Left lung (tissue), 10 donors: ENCODE measurements around the gene VILL. TPM values are rescaled to one million over a fixed set of nuclear protein-coding genes. Genes with fewer than 3 reads are reported as not detected.

Source experiments
- ATAC-seq: fragments of 200-7000 bp; cut with Tn5 transposase; one replicate; pipeline ENCODE4 v1.9.1; 2020; ENCODE audit warnings: moderate library complexity
- DNase-seq, 4 donors: peaks; one replicate each; pipeline ENCODE4 v3.0.0-alpha.2; 2013 to 2020
- H3K27ac ChIP-seq, 2 donors: fragments of 200-600 bp; sonication (generic) in 1 of 2; one replicate each; pipeline versions ENCODE4 v1.5.0 to v1.8.0; 2020 to 2021
- H3K27me3 ChIP-seq, 2 donors: fragments of 200-600 bp; sonication (generic) in 1 of 2; one replicate each; pipeline versions ENCODE4 v1.5.0 to v1.8.0; 2020 to 2021
- H3K36me3 ChIP-seq, 2 donors: fragments of 200-600 bp; sonication (generic) in 1 of 2; one replicate each; pipeline versions ENCODE4 v1.5.0 to v1.8.0; 2020 to 2021
- H3K4me1 ChIP-seq, 2 donors: fragments of 200-600 bp; one replicate each; pipeline ENCODE4 v1.8.0; 2021
- H3K4me3 ChIP-seq, 2 donors: fragments of 200-600 bp; sonication (generic) in 1 of 2; one replicate each; pipeline versions ENCODE4 v1.5.0 to v1.8.0; 2020 to 2021; ENCODE audit warnings: mild to moderate bottlenecking in 1 of 2
- H3K9me3 ChIP-seq, 2 donors: fragments of 200-600 bp; sonication (generic) in 1 of 2; one replicate each; pipeline versions ENCODE4 v1.5.0 to v1.8.0; 2020 to 2021
- intact Hi-C, 2 donors: fragments of 100-400 bp; cut with DNase I; formaldehyde crosslinking; loops; one replicate each; pipeline versions ENCODE4 v1.11.2 to v1.14.2; 2022
- polyA plus RNA-seq, 6 donors: library from polyadenylated mRNA; unstranded; fragments of 120-200 nt; gene quantifications; one replicate each; pipeline ENCODE4 v1.2.1, GENCODE V29; 2013; ENCODE audit not compliant: insufficient read length in 6 of 6
- total RNA-seq, 2 donors: library from RNA; stranded (reverse); fragmentation: NEBNext Ultra II Directional; extraction: Animal tissue kit (Norgen Biotek cat#: 25700); gene quantifications; one replicate each; pipeline ENCODE4 v1.2.1, GENCODE V29; 2021
- TF ChIP-seq, protein P1 (sequence below), 2 donors: fragments of 200-600 bp; sonication (generic) in 1 of 2; IDR thresholded peaks; one replicate each; pipeline versions ENCODE4 v1.5.0 to v1.8.0; 2021; ENCODE audit warnings: antibody characterized with exemption in 2 of 2
- donor health status: DM: no; HTN: yes; CAD: no.
- donor health status: DM: no; HTN: no; CAD: no.

The VILL gene
- total and polyA plus RNA-seq, 8 donors: 19.5 to 36.9 (median 25.1) TPM

GRCh38 chr3:37955918-37956707 is 34.5 kb upstream of the VILL start:
- intact Hi-C loops: no loop called here
- no peaks in the 10 kb centered on the region for H3K27me3 ChIP-seq
- DNase-seq (no peak), ATAC-seq (no peak)
- H3K4me1 ChIP-seq: peaks cover 12 to 34% of the 10 kb centered on the region in 2 donors
- no peaks in the 10 kb centered on the region for H3K36me3 ChIP-seq
- H3K9me3 ChIP-seq: no peaks in the 10 kb centered on the region
- H3K4me3 ChIP-seq: no peak overlapping the region
- H3K27ac ChIP-seq: peak overlapping the region; percentile 29 to 79
- TF ChIP-seq, protein P1, sequence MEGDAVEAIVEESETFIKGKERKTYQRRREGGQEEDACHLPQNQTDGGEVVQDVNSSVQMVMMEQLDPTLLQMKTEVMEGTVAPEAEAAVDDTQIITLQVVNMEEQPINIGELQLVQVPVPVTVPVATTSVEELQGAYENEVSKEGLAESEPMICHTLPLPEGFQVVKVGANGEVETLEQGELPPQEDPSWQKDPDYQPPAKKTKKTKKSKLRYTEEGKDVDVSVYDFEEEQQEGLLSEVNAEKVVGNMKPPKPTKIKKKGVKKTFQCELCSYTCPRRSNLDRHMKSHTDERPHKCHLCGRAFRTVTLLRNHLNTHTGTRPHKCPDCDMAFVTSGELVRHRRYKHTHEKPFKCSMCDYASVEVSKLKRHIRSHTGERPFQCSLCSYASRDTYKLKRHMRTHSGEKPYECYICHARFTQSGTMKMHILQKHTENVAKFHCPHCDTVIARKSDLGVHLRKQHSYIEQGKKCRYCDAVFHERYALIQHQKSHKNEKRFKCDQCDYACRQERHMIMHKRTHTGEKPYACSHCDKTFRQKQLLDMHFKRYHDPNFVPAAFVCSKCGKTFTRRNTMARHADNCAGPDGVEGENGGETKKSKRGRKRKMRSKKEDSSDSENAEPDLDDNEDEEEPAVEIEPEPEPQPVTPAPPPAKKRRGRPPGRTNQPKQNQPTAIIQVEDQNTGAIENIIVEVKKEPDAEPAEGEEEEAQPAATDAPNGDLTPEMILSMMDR (IDR thresholded peaks at IDR 0.05): no peak

DNA sequence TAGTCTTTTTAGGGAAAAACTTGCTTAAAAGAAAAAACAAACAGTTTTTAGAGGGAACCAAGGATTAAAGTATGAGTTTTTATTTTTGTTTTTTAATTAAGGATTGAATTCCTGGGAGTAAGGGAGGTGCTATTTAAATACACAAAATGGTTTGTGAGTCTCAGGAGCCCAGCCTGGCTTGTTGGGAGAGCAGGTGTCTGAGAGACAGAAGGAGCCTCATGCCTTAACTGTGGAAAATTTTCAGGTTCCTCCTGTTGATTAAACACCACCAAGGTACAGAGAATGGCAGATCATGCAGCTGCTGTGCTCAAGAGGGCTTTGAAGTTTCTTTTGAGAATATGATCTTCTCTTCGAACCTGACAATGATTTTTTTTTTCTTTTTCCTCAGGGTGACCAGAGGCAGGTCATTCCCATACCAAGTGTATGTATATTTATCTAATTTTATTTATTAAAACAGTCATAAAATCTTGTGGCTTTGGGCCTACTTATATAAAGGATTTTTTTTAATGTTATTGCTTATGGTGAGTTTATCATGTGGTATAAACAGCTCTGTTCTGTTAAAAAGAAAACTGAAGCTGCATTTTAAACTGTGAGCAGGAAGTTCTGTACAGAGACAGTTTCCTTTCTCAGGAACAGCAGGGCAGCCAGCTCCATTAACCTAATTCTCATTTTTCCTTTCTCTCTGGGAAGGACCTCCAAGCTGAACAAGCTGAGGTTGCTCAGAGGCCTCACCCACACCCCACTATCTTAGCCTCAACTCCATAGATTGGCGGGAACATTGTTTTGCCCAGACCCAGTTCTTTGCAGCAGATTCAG is 33.7 kb upstream of the VILL start:
- intact Hi-C loops: no loop called here
- H3K9me3 ChIP-seq: no peaks in the 10 kb centered on the region
- no peak overlapping the region for H3K4me3 ChIP-seq
- H3K36me3 ChIP-seq: no peaks in the 10 kb centered on the region
- H3K4me1 ChIP-seq: peaks cover 18 to 40% of the 10 kb centered on the region in 2 donors
- peak overlapping the region; percentile 29 to 79 for H3K27ac ChIP-seq
- no peak for ATAC-seq
- H3K27me3 ChIP-seq: no peaks in the 10 kb centered on the region
- TF ChIP-seq, protein P1 (IDR thresholded peaks at IDR 0.05): no peak
- no peak for DNase-seq

GRCh38 chr3:37957539-37957936 is 33.0 kb upstream of the VILL start:
- no peaks in the 10 kb centered on the region for H3K36me3 ChIP-seq
- intact Hi-C loops: no loop called here
- TF ChIP-seq, protein P1 (IDR thresholded peaks at IDR 0.05): no peak
- DNase-seq: peak in 1 of 4 donors; percentile 53
- no peak for ATAC-seq
- H3K9me3 ChIP-seq: no peaks in the 10 kb centered on the region
- peaks cover 23 to 43% of the 10 kb centered on the region in 2 donors for H3K4me1 ChIP-seq
- H3K4me3 ChIP-seq: no peak overlapping the region
- H3K27ac ChIP-seq: peak overlapping the region; percentile 29 to 79
- no peaks in the 10 kb centered on the region for H3K27me3 ChIP-seq

GRCh38 chr3:37961622-37962431 is 28.8 kb upstream of the VILL start:
- Histone ChIP-seq H3K27ac (peak overlapping the region in 1 of 2 donors; percentile 19), H3K27me3 (no peaks in the 10 kb centered on the region), H3K4me1 (peaks cover 11 to 22% of the 10 kb centered on the region in 2 donors), H3K36me3 (no peaks in the 10 kb centered on the region), H3K4me3 (no peak overlapping the region), H3K9me3 (no peaks in the 10 kb centered on the region)
- intact Hi-C loops: loop anchor here in 1 of 2 donors (10.0 kb wide), 1 partner anchor 107 kb away; no protein-coding TSS in a partner anchor
- ATAC-seq: peak; percentile 39
- no peak for DNase-seq
- TF ChIP-seq, protein P1 (IDR thresholded peaks at IDR 0.05): no peak
